Neuronal stem cell (in vitro differentiated cells): ENCODE results near the gene RIPOR3.

Experiments
- DNase-seq: peaks from one replicate; pipeline ENCODE4 v3.0.0-alpha.2; 2013; ENCODE audit warnings: low spot score
- H2AFZ ChIP-seq: one replicate; pipeline ENCODE4 v1.6.1; 2013; ENCODE audit warnings: mild to moderate bottlenecking, low read length, inconsistent platforms
- H2AK5ac ChIP-seq: 2 replicates; pipeline ENCODE4 v1.6.1; 2013; ENCODE audit warnings: low read depth, mild to moderate bottlenecking, inconsistent platforms, low read length, moderate library complexity, mixed read lengths
- H2BK120ac ChIP-seq: 2 replicates; pipeline ENCODE4 v1.6.1; 2013; ENCODE audit warnings: low read depth, mild to moderate bottlenecking, inconsistent platforms, low read length, moderate library complexity, mixed read lengths
- H2BK12ac ChIP-seq: one replicate; pipeline ENCODE4 v1.6.1; 2013; ENCODE audit warnings: low read length, inconsistent platforms
- H2BK15ac ChIP-seq: 2 replicates; pipeline ENCODE4 v1.6.1; 2013; ENCODE audit warnings: mild to moderate bottlenecking, low read length, inconsistent platforms, mixed read lengths
- H2BK5ac ChIP-seq: one replicate; pipeline ENCODE4 v1.6.1; 2013; ENCODE audit warnings: inconsistent platforms, mild to moderate bottlenecking, low read length, moderate library complexity
- H3K14ac ChIP-seq: one replicate; pipeline ENCODE4 v1.6.1; 2013; ENCODE audit warnings: low read length, inconsistent platforms
- H3K18ac ChIP-seq: 2 replicates; pipeline ENCODE4 v1.6.1; 2013; ENCODE audit warnings: low read length, inconsistent platforms
- H3K23ac ChIP-seq: 2 replicates; pipeline ENCODE4 v1.6.1; 2013; ENCODE audit warnings: low read depth, mild to moderate bottlenecking, mixed read lengths, low read length, inconsistent platforms; ENCODE audit not compliant: poor library complexity
- H3K27ac ChIP-seq: replicated peaks from 3 replicates; pipeline ENCODE4 v1.5.1; 2013; ENCODE audit warnings: low read length, inconsistent platforms
- H3K27me3 ChIP-seq, 3 experiments: 2 replicates each; pipeline ENCODE4 v1.6.1; 2013; ENCODE audit warnings: low read length in 3 of 3, mild to moderate bottlenecking in 2 of 3, inconsistent platforms in 1 of 3, low read depth in 1 of 3, mixed read lengths in 1 of 3, moderate library complexity in 1 of 3; ENCODE audit not compliant: control insufficient read depth in 3 of 3, insufficient read depth in 3 of 3
- H3K36me3 ChIP-seq, 2 donors: replicated peaks in 1 of 2; 2 replicates each; pipeline ENCODE4 v1.6.1; 2013; ENCODE audit warnings: low read length in 2 of 2; ENCODE audit not compliant: control insufficient read depth in 2 of 2, insufficient read depth in 2 of 2
- H3K4ac ChIP-seq: 2 replicates; pipeline ENCODE4 v1.6.1; 2013; ENCODE audit warnings: inconsistent platforms, mild to moderate bottlenecking, low read length, moderate library complexity
- H3K4me1 ChIP-seq, 2 donors: 1 replicate in 1 of 2; 2 replicates in 1 of 2; pipeline ENCODE4 v1.6.1; 2013; ENCODE audit warnings: low read length in 2 of 2, low read depth in 1 of 2; ENCODE audit not compliant: control insufficient read depth in 2 of 2, insufficient read depth in 1 of 2
- H3K4me2 ChIP-seq: one replicate; pipeline ENCODE4 v1.6.1; 2013; ENCODE audit warnings: mild to moderate bottlenecking, low read length, inconsistent platforms; ENCODE audit not compliant: insufficient read depth, poor library complexity, severe bottlenecking
- H3K4me3 ChIP-seq, 2 donors: 2 replicates each; pipeline ENCODE4 v1.5.1; 2013; ENCODE audit warnings: low read length in 2 of 2, mild to moderate bottlenecking in 2 of 2, inconsistent platforms in 1 of 2, moderate library complexity in 1 of 2
- H3K79me1 ChIP-seq: one replicate; pipeline ENCODE4 v1.6.1; 2013; ENCODE audit warnings: low read depth, mild to moderate bottlenecking, inconsistent platforms, low read length, moderate library complexity
- H3K9ac ChIP-seq: one replicate; pipeline ENCODE4 v1.6.1; 2013; ENCODE audit warnings: mild to moderate bottlenecking, low read depth, low read length, inconsistent platforms; ENCODE audit not compliant: poor library complexity
- H3K9me3 ChIP-seq, 2 donors: replicated peaks in 1 of 2; 2 replicates each; pipeline versions ENCODE3 to v1.6.1; 2013; ENCODE audit warnings: low read length in 2 of 2, mild to moderate bottlenecking in 2 of 2, inconsistent platforms in 1 of 2, low read depth in 1 of 2, mixed read lengths in 1 of 2, moderate library complexity in 1 of 2; ENCODE audit not compliant: control insufficient read depth in 2 of 2, insufficient read depth in 1 of 2
- H4K8ac ChIP-seq: one replicate; pipeline ENCODE4 v1.6.1; 2013; ENCODE audit warnings: low read depth, mild to moderate bottlenecking, inconsistent platforms, low read length, moderate library complexity
- H4K91ac ChIP-seq: one replicate; pipeline ENCODE4 v1.6.1; 2013; ENCODE audit warnings: low read length, low read depth, mild to moderate bottlenecking, inconsistent platforms; ENCODE audit not compliant: poor library complexity
- WGBS, 2 donors: extraction: QIAGEN DNeasy Blood & Tissue Kit; methylation state at CpG; one replicate each; pipeline ENCODE4 v1.1.7; 2013; ENCODE audit warnings: missing lambda C conversion rate in 2 of 2, mixed read lengths in 1 of 2; ENCODE audit not compliant: insufficient read length in 2 of 2, insufficient replicate concordance in 1 of 2; ENCODE audit errors: extremely low coverage in 2 of 2; 5-methylcytosine and 5-hydroxymethylcytosine counted together

The RIPOR3 gene

DNA sequence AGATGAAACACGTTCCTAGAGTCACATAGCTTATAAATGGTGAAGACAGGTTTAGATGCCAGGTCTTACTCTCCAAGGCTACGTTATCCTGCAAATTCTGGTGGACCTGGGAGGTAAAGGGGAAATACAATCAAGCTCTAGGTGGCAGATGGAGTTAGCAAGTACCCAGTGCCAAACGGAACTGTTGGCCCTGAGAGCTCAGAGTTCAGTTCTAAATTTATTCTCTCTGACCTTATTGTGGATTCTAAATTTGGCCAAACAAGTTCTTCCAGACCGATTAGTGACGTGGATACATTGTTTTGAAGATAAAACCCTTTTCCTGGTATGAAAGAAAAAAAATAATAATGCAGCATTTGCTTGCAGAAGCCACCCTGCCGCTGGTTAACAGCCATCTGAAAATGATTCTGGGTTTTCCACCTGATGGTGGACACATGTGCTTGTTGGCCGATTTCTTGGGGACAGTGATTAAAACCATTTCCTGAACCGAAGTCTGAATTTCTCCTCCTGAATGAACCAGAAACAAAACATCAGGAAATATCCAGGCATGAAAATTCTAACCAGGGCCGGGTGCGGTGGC is 32.5 kb downstream of the RIPOR3 start:
- Histone ChIP-seq H3K79me1 (no peaks in the 10 kb centered on the region), H2BK12ac (no peak overlapping the region), H2BK15ac (no peak overlapping the region), H3K4me1 (peaks cover 6 to 11% of the 10 kb centered on the region in 2 donors), H2BK5ac (no peak overlapping the region), H3K18ac (no peak overlapping the region), H3K9me3 (no peaks in the 10 kb centered on the region), H3K4me2 (no peak overlapping the region), H2AFZ (no peak overlapping the region), H4K8ac (no peak overlapping the region), H3K36me3 (no peaks in the 10 kb centered on the region), H3K9ac (no peak overlapping the region), H3K4ac (no peak overlapping the region), H3K14ac (no peak overlapping the region), H2AK5ac (no peak overlapping the region), H3K23ac (no peak overlapping the region), H3K27ac (no peak overlapping the region), H4K91ac (no peak overlapping the region), H3K27me3 (peaks cover 0 to 13% (median 0%) of the 10 kb centered on the region in 3 experiments), H2BK120ac (no peak overlapping the region), H3K4me3 (no peak overlapping the region)
- no CpG with 5 or more reads among the region's 10 CpGs for WGBS, 2 donors
- DNase-seq, result no peak

DNA sequence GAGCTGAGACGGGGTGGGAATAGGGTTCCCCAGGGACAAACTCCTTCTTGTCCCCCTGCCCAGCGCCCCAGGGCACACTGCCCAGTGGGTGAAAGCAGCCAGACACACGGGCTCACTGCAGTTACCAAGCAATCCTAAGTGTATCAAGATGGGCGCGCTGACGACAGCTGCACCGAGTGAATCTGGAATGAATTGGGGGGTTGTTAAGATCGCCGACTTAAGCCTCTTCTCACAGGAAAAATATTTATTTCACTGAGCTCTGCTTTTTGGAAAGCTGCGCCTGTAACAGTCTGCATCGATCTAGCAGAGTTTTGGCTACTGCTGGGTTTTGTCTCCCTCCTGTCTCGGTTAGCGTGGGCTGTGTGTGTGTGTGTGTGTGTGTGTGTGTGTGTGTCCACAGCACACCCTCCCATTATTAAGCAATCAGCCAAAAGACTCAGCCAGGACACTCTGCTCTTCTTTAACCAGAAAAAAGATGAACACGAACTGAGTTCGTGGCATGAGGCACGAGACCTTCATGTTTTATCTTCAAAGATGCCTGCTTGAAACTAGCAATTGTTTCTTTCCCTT is 35.9 kb downstream of the RIPOR3 start:
- H3K4me1 ChIP-seq, result peaks cover 2 to 5% of the 10 kb centered on the region in 2 donors
- H3K9me3 ChIP-seq, result peaks cover 0 to 2% of the 10 kb centered on the region in 2 donors

DNA sequence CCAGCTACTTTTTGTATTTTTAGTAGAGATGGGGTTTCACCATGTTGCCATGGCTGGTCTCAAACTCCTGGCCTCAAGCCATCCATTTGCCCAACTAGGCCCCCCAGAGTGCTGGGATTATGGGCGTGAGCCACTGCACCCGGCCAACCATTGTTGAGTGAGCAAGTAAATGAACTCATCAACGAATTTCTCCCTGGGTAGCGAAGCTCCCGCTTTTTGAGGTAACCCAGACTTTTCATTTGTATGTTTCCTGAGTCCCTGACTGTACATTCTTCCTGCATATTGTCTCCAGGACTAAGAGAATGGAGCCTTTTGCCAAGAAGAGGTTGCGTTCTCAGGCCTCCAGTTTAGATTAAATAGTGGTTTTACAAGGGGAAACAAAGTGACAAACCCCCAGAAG is 36.4 kb downstream of the RIPOR3 start:
- Histone ChIP-seq H2BK120ac (no peak overlapping the region), H3K4me2 (no peak overlapping the region), H3K14ac (no peak overlapping the region), H3K4me1 (peaks cover 0 to 5% of the 10 kb centered on the region in 2 donors), H2BK15ac (no peak overlapping the region), H2BK5ac (no peak overlapping the region), H4K91ac (no peak overlapping the region), H2AFZ (peak overlapping the region; percentile 76), H3K9me3 (peaks cover 0 to 2% of the 10 kb centered on the region in 2 donors), H3K36me3 (no peaks in the 10 kb centered on the region), H3K23ac (no peak overlapping the region), H3K9ac (no peak overlapping the region), H3K18ac (no peak overlapping the region), H3K4me3 (no peak overlapping the region), H4K8ac (no peak overlapping the region), H3K4ac (no peak overlapping the region), H3K27me3 (no peaks in the 10 kb centered on the region), H2BK12ac (no peak overlapping the region), H3K27ac (no peak overlapping the region), H3K79me1 (no peaks in the 10 kb centered on the region), H2AK5ac (no peak overlapping the region)
- no peak for DNase-seq
- WGBS, 2 donors, result no CpG with 5 or more reads among the region's 6 CpGs

More for the DNA sequence above, 35.9 kb downstream of the RIPOR3 start:
- Histone ChIP-seq H2BK15ac (no peak overlapping the region), H3K79me1 (no peaks in the 10 kb centered on the region), H3K4ac (no peak overlapping the region), H2AK5ac (no peak overlapping the region), H2AFZ (peak overlapping the region; percentile 76), H3K23ac (no peak overlapping the region), H4K91ac (no peak overlapping the region), H2BK12ac (no peak overlapping the region), H3K36me3 (no peaks in the 10 kb centered on the region), H3K27ac (no peak overlapping the region), H3K4me2 (no peak overlapping the region), H3K27me3 (no peaks in the 10 kb centered on the region), H2BK120ac (no peak overlapping the region), H2BK5ac (no peak overlapping the region), H3K14ac (no peak overlapping the region), H3K18ac (no peak overlapping the region), H4K8ac (no peak overlapping the region), H3K4me3 (no peak overlapping the region), H3K9ac (no peak overlapping the region)
- no CpG with 5 or more reads among the region's 16 CpGs for WGBS, 2 donors
- no peak for DNase-seq

DNA sequence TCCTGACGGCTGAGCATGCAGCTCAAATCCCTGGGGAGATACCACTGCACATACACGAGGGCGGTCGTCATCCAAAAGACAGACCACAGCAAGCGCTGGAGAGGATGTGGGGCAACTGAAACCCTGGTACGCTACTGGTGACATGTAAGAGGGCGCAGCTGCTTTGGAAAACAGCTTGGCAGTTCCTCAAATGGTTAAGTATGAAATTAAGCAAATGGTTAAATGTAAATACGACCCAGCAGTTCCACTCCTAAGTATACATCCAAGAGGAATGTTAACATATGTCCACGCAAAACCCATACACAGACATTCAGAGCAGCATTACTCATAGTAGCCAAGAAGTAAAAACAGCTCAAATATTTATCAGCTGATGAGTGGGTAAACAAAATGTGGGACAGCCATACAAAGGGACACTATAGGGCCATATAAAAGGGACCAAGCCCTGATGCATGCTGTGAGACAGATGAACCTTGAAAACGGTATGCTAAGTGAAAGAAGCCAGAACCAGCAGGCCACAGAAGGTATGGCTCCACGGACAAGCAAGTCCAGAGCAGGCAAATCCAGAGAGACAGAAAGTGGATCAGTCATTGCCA is 38.5 kb downstream of the RIPOR3 start:
- Histone ChIP-seq H3K79me1 (no peaks in the 10 kb centered on the region), H3K4me1 (peaks cover 0 to 5% of the 10 kb centered on the region in 2 donors)
- no CpG with 5 or more reads among the region's 11 CpGs for WGBS, 2 donors

More for the DNA sequence above, 38.5 kb downstream of the RIPOR3 start:
- Histone ChIP-seq H3K18ac (peak overlapping the region; percentile 37), H3K4ac (no peak overlapping the region), H3K27me3 (no peaks in the 10 kb centered on the region), H2BK120ac (no peak overlapping the region), H3K27ac (no peak overlapping the region), H3K14ac (no peak overlapping the region), H3K4me3 (no peak overlapping the region), H2AFZ (no peak overlapping the region), H4K8ac (no peak overlapping the region), H2AK5ac (no peak overlapping the region), H2BK5ac (no peak overlapping the region), H3K9me3 (peaks cover 0 to 5% of the 10 kb centered on the region in 2 donors), H3K4me2 (no peak overlapping the region), H2BK15ac (no peak overlapping the region), H4K91ac (no peak overlapping the region), H3K9ac (no peak overlapping the region), H3K36me3 (no peaks in the 10 kb centered on the region), H2BK12ac (no peak overlapping the region), H3K23ac (no peak overlapping the region)
- DNase-seq, result no peak
